ENCODE measurements around the gene DBF4.
"Not testable (repeated sequence)": the region's sequence is repeated elsewhere in the genome, so short reads cannot be mapped to it uniquely, and the experiment has no call there.

The DBF4 gene, protein sequence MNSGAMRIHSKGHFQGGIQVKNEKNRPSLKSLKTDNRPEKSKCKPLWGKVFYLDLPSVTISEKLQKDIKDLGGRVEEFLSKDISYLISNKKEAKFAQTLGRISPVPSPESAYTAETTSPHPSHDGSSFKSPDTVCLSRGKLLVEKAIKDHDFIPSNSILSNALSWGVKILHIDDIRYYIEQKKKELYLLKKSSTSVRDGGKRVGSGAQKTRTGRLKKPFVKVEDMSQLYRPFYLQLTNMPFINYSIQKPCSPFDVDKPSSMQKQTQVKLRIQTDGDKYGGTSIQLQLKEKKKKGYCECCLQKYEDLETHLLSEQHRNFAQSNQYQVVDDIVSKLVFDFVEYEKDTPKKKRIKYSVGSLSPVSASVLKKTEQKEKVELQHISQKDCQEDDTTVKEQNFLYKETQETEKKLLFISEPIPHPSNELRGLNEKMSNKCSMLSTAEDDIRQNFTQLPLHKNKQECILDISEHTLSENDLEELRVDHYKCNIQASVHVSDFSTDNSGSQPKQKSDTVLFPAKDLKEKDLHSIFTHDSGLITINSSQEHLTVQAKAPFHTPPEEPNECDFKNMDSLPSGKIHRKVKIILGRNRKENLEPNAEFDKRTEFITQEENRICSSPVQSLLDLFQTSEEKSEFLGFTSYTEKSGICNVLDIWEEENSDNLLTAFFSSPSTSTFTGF

DNA sequence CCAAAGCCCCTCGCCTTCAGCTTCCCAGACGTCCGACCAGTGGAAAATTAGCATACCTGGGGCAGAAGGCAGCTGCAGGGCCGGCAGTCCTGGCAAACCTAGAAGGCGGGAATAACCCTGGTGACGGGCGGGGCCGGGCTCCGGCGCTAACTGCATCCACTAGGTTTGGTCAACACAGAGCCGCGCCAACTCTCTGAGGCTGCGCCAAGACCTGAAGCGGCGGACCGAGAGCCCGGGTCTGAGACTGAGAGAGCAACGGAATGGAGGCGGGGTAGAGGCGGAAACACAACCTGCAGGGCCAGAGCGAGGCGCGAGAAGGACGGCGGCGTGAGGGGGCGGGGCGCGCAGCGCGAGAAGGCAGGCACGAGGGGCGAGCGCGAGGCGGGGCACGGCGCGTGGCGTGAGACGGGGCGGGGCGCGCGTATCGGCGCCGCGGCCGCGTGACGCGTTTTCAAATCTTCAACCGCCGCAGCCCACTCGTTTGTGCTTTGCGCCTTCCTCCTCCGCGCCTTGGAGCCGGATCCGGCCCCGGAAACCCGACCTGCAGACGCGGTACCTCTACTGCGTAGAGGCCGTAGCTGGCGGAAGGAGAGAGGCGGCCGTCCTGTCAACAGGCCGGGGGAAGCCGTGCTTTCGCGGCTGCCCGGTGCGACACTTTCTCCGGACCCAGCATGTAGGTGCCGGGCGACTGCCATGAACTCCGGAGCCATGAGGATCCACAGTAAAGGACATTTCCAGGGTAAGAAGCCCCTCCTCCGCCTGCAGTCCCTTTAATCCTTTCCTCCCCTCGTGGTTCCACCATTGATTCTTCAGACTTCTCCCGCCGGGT is at the start of gene DBF4, which contains the start of gene SLC25A40:
DBF4 (plus strand) TSS at position 454 of the 829 bp plus-strand sequence; CDS start at position 694, 240 bp downstream.
SLC25A40 (minus strand) TSS at position 321 of the 829 bp plus-strand sequence. CDS start 17,633 bp downstream, outside the sequence.
- DNase-seq (ENCODE audit: low read depth): peak; percentile 95
- TF ChIP-seq, protein P1, sequence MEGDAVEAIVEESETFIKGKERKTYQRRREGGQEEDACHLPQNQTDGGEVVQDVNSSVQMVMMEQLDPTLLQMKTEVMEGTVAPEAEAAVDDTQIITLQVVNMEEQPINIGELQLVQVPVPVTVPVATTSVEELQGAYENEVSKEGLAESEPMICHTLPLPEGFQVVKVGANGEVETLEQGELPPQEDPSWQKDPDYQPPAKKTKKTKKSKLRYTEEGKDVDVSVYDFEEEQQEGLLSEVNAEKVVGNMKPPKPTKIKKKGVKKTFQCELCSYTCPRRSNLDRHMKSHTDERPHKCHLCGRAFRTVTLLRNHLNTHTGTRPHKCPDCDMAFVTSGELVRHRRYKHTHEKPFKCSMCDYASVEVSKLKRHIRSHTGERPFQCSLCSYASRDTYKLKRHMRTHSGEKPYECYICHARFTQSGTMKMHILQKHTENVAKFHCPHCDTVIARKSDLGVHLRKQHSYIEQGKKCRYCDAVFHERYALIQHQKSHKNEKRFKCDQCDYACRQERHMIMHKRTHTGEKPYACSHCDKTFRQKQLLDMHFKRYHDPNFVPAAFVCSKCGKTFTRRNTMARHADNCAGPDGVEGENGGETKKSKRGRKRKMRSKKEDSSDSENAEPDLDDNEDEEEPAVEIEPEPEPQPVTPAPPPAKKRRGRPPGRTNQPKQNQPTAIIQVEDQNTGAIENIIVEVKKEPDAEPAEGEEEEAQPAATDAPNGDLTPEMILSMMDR (conservative IDR thresholded peaks at IDR 0.05; ENCODE audit: low read depth, low read length): no peak
- H3K4me3 ChIP-seq (ENCODE audit: low read depth, low read length): peak within 1 kb of the TSS; percentile 89

DNA sequence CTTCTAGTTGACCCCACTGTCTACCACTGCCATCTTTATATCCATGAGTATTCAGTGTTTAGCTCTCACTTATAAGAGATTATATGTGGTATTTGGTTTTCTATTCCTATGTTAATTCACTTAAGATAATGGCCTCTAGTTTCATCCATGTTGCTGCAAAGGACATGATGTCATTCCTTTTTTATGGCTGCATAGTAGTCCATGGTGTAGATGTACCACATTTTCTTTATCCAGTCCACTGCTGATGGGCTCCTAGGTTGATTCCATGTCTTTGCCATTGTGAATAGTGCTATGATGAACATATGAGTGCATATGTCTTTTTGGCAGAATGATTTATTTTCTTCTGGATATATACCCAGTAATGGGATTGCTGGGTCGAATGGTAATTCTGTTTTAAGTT is 47.9 kb upstream of the DBF4 start:
- H3K4me3 ChIP-seq (ENCODE audit: low read depth, low read length); DNase-seq (ENCODE audit: low read depth): not testable (repeated sequence)

DNA sequence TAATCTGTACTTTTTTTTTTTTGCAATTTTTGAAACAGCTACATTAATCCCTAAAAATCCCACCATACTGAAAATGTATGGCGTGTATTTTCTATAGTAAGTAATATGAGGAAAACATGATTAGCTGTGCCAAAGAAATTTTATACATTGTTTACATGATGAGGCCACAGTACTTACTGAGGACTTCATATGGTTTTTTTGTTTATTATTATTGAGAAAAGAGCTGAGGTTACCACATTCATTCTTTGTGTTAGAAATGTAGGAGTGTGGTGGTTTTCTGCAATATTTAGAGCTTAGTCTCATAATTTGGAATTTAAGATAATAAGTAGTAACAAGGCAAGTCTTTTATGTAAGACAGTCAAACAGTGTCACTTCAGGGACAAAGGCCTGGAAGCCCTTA is 45.2 kb upstream of the DBF4 start:
- peak; percentile 29 for DNase-seq (ENCODE audit: low read depth)
- no peak overlapping the region for H3K4me3 ChIP-seq (ENCODE audit: low read depth, low read length)
- TF ChIP-seq, protein P1 (conservative IDR thresholded peaks at IDR 0.05; ENCODE audit: low read depth, low read length): no peak

DNA sequence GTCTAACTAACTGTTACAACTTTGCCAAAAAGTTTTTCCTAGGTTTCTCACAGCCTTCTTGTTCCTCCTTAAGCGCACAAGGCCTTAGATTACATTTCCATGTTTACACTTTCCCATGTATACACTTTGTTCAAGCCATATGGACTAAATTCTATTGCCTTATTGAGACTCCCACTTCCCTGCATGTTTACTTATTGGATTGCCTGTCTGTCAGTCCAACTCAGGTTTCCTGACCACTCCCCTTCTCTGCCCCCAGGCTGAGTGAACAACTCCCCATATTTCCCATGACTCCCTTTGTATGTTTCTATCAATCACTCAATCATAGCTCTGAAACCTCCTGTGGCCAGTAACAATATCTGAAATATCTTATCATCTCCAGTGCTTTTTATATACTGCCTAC is 43.2 kb upstream of the DBF4 start:
- no peak for DNase-seq (ENCODE audit: low read depth)
- TF ChIP-seq, protein P1 (conservative IDR thresholded peaks at IDR 0.05; ENCODE audit: low read depth, low read length): no peak
- H3K4me3 ChIP-seq (ENCODE audit: low read depth, low read length): no peak overlapping the region

DNA sequence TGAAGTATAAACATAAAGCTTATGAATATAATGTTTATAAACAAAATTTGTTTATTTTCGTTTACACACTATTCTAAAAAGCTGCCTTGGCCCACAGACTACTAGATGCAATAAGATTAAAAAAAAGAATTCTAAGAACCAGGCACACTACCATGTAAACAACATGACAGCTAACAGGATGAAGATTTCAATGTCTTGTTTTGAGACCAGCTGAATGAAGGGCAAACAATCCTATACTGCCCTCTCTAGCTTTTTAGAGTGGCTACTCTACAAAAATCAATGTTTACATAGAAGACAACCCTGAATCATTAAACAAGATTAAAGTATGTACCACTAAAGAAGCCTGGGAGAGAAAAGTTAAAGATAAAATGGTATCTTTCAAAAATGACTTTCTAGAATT is 38.7 kb upstream of the DBF4 start:
- TF ChIP-seq, protein P1 (conservative IDR thresholded peaks at IDR 0.05; ENCODE audit: low read depth, low read length): no peak
- no peak overlapping the region for H3K4me3 ChIP-seq (ENCODE audit: low read depth, low read length)
- DNase-seq (ENCODE audit: low read depth): no peak

DNA sequence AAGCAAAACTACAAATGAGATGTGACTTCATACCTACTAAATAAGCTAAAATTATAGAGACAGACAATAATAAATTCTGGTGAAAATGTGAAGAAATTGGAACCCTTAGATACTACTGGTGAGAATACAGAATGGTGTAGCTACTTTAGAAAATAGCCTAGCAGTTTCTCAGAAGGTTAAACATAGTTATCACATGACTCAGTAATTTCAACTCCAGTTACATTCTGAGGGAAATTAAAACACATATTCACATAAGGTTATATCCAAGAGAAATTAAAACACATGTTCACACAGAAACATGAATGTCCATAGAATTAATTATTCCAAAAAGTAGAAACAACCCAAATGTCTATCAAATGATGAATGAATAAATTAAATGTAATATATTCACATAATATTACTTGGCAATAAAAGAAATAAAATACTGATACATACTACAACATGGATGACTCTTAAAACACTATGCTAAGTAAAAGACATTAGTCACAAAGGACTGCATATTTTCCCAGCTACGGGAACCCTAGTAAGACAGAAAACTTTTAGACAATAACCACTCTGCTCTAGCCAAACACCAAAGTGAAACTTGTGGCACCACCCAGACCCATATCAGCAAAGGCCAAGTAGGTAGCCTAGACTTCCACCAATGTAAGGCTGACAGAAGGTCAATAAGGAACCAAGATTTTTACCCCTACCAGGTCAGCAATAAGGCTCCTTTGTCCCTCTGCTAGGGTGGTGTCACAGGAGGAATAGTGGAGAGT is 25.3 kb upstream of the DBF4 start:
- TF ChIP-seq, protein P1 (conservative IDR thresholded peaks at IDR 0.05; ENCODE audit: low read depth, low read length): no peak
- DNase-seq (ENCODE audit: low read depth): peak; percentile 34
- no peak overlapping the region for H3K4me3 ChIP-seq (ENCODE audit: low read depth, low read length)
